Measurements from ENCODE around the gene COL8A2.

Gene COL8A2

GRCh38 chr1:36133484-36133883 lies 8.5 kb upstream of the COL8A2 start:
- Histone ChIP-seq H3K9me3 (ENCODE audit: control insufficient read depth, low read depth, low read length) (no peaks in the 10 kb centered on the region), H3K36me3 (ENCODE audit: control insufficient read depth, low read depth, low read length) (peaks cover 13% of the 10 kb centered on the region), H3K27ac (ENCODE audit: low read length) (no peak overlapping the region), H3K27me3 (ENCODE audit: control insufficient read depth, insufficient read depth, low read length) (no peaks in the 10 kb centered on the region), H3K4me3 (ENCODE audit: low read length) (no peak overlapping the region), H3K4me1 (ENCODE audit: control insufficient read depth, low read depth, low read length) (no peaks in the 10 kb centered on the region), H3K9ac (ENCODE audit: low read length) (no peak overlapping the region)

DNA sequence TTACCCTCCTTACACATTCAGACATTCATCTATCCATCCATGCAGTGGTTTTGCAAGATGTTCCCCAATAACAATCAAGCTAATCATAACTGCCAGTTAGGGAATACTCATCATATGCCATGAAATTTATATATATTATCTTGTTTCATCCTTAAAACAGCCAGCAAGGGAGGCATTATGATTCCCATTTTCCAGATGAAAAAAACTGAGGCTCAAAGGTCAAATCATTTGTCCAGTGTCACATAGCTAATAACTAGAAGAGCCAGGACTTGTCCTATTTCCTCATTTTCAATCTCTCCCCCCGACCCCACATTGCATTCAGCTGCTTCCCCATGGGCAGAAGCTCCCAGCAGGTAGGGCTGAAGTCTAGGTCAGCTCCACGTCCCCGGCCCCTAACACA lies 7.0 kb upstream of the COL8A2 start:
- Histone ChIP-seq H3K9me3 (ENCODE audit: control insufficient read depth, low read depth, low read length) (no peaks in the 10 kb centered on the region), H3K9ac (ENCODE audit: low read length) (no peak overlapping the region), H3K36me3 (ENCODE audit: control insufficient read depth, low read depth, low read length) (peaks cover 5% of the 10 kb centered on the region), H3K27me3 (ENCODE audit: control insufficient read depth, insufficient read depth, low read length) (no peaks in the 10 kb centered on the region), H3K4me1 (ENCODE audit: control insufficient read depth, low read depth, low read length) (no peaks in the 10 kb centered on the region), H3K4me3 (ENCODE audit: low read length) (no peak overlapping the region), H3K27ac (ENCODE audit: low read length) (no peak overlapping the region)

- Histone ChIP-seq H3K27me3 (ENCODE audit: control insufficient read depth, insufficient read depth, low read length) (peaks cover 25% of the 10 kb centered on the region), H3K36me3 (ENCODE audit: control insufficient read depth, low read depth, low read length) (no peaks in the 10 kb centered on the region), H3K27ac (ENCODE audit: low read length) (no peak overlapping the region), H3K4me3 (ENCODE audit: low read length) (no peak overlapping the region), H3K9ac (ENCODE audit: low read length) (no peak overlapping the region), H3K4me1 (ENCODE audit: control insufficient read depth, low read depth, low read length) (no peaks in the 10 kb centered on the region), H3K9me3 (ENCODE audit: control insufficient read depth, low read depth, low read length) (no peaks in the 10 kb centered on the region)
Measured at GRCh38 chr1:36128905-36129206, 3.8 kb upstream of the COL8A2 start.

DNA sequence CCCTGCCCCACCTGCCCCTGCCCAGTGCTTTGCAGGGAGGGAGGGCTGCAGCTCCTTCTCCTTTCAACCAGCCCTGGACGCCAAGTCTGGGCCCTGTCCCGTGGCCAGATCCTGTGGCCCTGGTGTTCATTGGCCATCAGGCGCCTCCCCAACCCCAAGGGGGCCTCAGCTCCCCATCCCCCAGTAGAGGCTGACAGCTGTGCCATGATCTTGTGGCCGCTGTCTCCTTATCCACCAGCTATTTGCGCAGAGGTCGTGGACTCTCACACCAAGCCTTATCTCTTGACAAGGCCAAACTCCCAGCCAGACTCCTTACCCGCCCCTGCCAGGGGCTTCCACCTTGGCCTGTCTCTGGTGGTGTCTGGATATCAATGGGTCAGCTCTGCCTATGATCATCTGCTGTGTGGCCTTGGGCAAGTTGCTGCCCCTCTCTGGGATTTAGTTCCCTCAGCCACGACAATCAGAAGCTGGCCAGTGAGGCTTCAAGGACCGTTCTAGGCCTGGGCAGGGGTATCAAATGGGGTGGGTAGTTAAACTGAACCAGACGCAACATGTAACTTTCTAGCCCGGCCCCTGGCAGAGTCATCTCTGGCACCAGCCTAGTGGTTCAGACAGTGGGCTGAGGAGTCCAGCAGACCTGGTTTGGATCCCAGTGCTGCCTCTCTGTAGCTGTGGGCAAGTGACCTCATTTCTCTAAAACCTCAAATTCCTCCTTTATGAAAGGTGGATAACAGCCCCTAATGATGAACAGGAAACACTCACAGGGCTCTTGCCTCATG lies 3.3 kb upstream of the COL8A2 start:
- H3K4me1 ChIP-seq (ENCODE audit: control insufficient read depth, low read depth, low read length) = no peaks in the 10 kb centered on the region
- no peaks in the 10 kb centered on the region for H3K36me3 ChIP-seq (ENCODE audit: control insufficient read depth, low read depth, low read length)
- no peak overlapping the region for H3K9ac ChIP-seq (ENCODE audit: low read length)
- no peak overlapping the region for H3K4me3 ChIP-seq (ENCODE audit: low read length)
- peaks cover 30% of the 10 kb centered on the region for H3K27me3 ChIP-seq (ENCODE audit: control insufficient read depth, insufficient read depth, low read length)
- H3K27ac ChIP-seq (ENCODE audit: low read length) = no peak overlapping the region
- H3K9me3 ChIP-seq (ENCODE audit: control insufficient read depth, low read depth, low read length) = no peaks in the 10 kb centered on the region

DNA sequence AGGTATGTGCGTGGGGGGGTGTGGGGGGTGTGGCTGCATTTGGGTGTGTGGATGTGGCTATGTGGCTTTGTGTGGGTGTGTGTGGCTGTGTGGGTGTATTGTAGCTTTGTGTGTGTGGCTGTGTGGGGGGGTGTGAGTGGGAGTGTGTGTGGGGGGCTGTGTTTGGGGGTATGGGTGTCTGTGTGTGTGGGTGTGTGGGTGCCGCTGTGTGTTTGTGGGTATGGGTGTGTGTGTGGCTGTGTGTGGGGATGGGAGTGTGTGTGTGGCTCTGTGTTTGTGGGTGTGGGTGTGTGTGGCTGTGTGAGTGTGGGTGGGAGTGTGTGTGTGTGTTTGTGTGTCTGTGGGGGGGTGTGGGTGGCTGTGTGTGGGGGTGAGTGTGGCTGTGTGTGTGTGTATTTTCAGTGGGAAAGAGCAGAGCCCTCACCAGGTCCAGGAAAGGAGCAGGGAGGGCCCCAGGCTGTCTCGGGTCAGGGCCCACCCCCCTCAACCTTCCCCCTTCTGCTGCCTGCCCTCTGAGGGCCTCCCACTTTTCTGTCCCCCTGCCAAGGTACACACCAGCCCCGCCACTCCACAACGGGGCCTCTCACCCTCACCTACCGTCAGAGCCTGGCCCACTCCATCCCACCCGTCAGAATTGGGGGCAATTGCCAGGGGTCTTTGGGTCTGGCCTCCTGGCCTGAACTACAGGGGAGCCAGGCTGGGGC lies 1.9 kb upstream of the COL8A2 start:
- Histone ChIP-seq H3K27ac (ENCODE audit: low read length) (no peak overlapping the region), H3K4me1 (ENCODE audit: control insufficient read depth, low read depth, low read length) (no peaks in the 10 kb centered on the region), H3K4me3 (ENCODE audit: low read length) (no peak overlapping the region), H3K9ac (ENCODE audit: low read length) (no peak overlapping the region), H3K27me3 (ENCODE audit: control insufficient read depth, insufficient read depth, low read length) (peaks cover 39% of the 10 kb centered on the region), H3K9me3 (ENCODE audit: control insufficient read depth, low read depth, low read length) (no peaks in the 10 kb centered on the region), H3K36me3 (ENCODE audit: control insufficient read depth, low read depth, low read length) (no peaks in the 10 kb centered on the region)

DNA sequence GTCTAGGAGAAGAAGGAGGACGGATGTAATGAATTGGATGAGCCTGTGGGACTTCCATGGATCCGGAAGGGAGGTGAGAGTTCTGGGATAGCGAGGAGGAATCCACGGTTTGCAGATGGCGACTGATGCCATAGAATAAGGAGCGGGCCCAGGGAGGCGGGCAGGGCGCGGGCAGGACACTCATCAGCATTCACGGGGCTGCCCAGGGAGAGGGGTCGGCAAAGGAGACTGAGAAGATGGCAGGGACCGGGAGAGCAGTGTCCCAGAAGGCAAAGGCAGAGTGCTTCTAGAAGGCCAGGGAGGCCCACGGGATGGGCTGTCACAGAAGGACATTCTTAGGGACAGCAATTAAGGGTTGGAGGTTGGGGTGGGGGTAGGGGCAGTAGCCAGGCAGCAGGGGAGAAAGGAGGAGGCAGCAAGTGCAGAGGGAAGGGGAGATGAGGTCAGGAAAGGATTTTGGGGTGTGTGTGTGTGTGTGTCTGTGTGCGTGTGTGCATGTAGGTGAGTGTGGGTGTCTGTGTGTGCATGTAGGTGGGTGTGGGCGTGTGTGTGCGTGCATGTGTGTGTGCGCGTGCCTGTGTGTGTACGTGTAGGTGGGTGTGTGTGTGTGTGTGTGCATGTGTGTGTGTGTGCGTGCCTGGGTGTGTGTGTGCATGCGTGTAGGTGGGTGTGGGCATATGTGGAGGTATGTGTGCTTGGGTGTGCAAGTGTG lies 1.1 kb upstream of the COL8A2 start:
- no peaks in the 10 kb centered on the region for H3K36me3 ChIP-seq (ENCODE audit: control insufficient read depth, low read depth, low read length)
- H3K27me3 ChIP-seq (ENCODE audit: control insufficient read depth, insufficient read depth, low read length) = peaks cover 39% of the 10 kb centered on the region
- no peak overlapping the region for H3K4me3 ChIP-seq (ENCODE audit: low read length)
- H3K9ac ChIP-seq (ENCODE audit: low read length) = no peak overlapping the region
- no peak overlapping the region for H3K27ac ChIP-seq (ENCODE audit: low read length)
- H3K4me1 ChIP-seq (ENCODE audit: control insufficient read depth, low read depth, low read length) = no peaks in the 10 kb centered on the region
- no peaks in the 10 kb centered on the region for H3K9me3 ChIP-seq (ENCODE audit: control insufficient read depth, low read depth, low read length)

- Histone ChIP-seq H3K36me3 (ENCODE audit: control insufficient read depth, low read depth, low read length) (no peaks in the 10 kb centered on the region), H3K27ac (ENCODE audit: low read length) (no peak overlapping the region), H3K27me3 (ENCODE audit: control insufficient read depth, insufficient read depth, low read length) (peaks cover 39% of the 10 kb centered on the region), H3K4me3 (ENCODE audit: low read length) (peak overlapping the region; percentile 40), H3K9ac (ENCODE audit: low read length) (no peak overlapping the region), H3K4me1 (ENCODE audit: control insufficient read depth, low read depth, low read length) (no peaks in the 10 kb centered on the region), H3K9me3 (ENCODE audit: control insufficient read depth, low read depth, low read length) (no peaks in the 10 kb centered on the region)
Measured at GRCh38 chr1:36124404-36125128, 456 bp downstream of the COL8A2 start.

DNA sequence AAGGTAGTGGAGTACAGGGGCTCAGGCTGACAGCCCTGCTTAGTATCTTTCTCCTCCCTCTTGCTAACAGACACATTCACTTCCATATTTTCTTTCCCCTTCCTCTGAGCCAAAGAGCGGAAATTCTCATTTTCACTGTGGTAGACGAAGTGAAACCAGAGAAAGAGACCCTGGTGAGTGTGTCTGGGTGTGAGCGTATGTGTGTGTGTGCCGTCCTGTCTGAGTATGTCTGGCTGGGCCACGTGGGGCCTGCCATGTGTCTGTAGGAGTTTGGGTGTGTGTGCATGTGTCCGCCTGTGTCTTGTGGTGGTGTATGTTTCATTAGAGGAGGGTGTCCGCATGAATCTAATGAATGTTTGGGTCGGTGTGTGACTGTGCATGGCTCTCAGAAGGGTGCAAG lies 1.7 kb downstream of the COL8A2 start:
- peaks cover 39% of the 10 kb centered on the region for H3K27me3 ChIP-seq (ENCODE audit: control insufficient read depth, insufficient read depth, low read length)

GRCh38 chr1:36122062-36123030 lies 2.7 kb downstream of the COL8A2 start:
- Histone ChIP-seq H3K27me3 (ENCODE audit: control insufficient read depth, insufficient read depth, low read length) (peaks cover 39% of the 10 kb centered on the region), H3K9me3 (ENCODE audit: control insufficient read depth, low read depth, low read length) (no peaks in the 10 kb centered on the region), H3K27ac (ENCODE audit: low read length) (no peak overlapping the region), H3K4me3 (ENCODE audit: low read length) (no peak overlapping the region), H3K4me1 (ENCODE audit: control insufficient read depth, low read depth, low read length) (no peaks in the 10 kb centered on the region), H3K9ac (ENCODE audit: low read length) (no peak overlapping the region), H3K36me3 (ENCODE audit: control insufficient read depth, low read depth, low read length) (no peaks in the 10 kb centered on the region)

More for the DNA sequence above, 1.7 kb downstream of the COL8A2 start:
- no peak overlapping the region for H3K9ac ChIP-seq (ENCODE audit: low read length)
- no peak overlapping the region for H3K4me3 ChIP-seq (ENCODE audit: low read length)
- H3K27ac ChIP-seq (ENCODE audit: low read length) = no peak overlapping the region
- no peaks in the 10 kb centered on the region for H3K36me3 ChIP-seq (ENCODE audit: control insufficient read depth, low read depth, low read length)
- no peaks in the 10 kb centered on the region for H3K4me1 ChIP-seq (ENCODE audit: control insufficient read depth, low read depth, low read length)
- H3K9me3 ChIP-seq (ENCODE audit: control insufficient read depth, low read depth, low read length) = no peaks in the 10 kb centered on the region

DNA sequence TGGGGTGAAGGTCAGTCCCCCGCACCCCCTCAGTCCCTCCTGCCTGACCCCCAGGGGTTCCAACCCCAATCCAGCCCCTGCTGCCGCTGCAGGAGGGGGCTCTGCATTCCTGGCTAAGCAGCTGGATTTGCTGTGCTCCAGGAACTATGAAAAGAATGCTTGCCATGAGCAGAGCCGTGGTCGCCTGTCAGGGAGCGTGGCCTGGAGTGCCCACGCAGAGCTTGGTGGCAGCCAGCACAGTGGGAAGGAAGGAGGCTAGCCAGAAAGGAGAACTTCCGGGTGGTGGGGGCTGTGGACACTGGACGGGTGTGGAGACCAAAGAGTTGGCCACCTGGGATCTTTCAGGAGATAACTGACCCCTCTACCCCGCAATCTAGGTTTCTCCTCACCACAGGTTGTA lies 5.6 kb downstream of the COL8A2 start:
- peaks cover 21% of the 10 kb centered on the region for H3K27me3 ChIP-seq (ENCODE audit: control insufficient read depth, insufficient read depth, low read length)
- no peak overlapping the region for H3K27ac ChIP-seq (ENCODE audit: low read length)
- no peak overlapping the region for H3K4me3 ChIP-seq (ENCODE audit: low read length)
- H3K4me1 ChIP-seq (ENCODE audit: control insufficient read depth, low read depth, low read length) = no peaks in the 10 kb centered on the region
- H3K36me3 ChIP-seq (ENCODE audit: control insufficient read depth, low read depth, low read length) = no peaks in the 10 kb centered on the region
- H3K9ac ChIP-seq (ENCODE audit: low read length) = no peak overlapping the region
- H3K9me3 ChIP-seq (ENCODE audit: control insufficient read depth, low read depth, low read length) = no peaks in the 10 kb centered on the region

Data from iPS-18a (cell line).